ENCODE measurements around the gene SHMT2. TPM values are rescaled to one million over a fixed set of nuclear protein-coding genes. Genes with fewer than 3 reads are reported as not detected.

The SHMT2 gene
- total and polyA plus RNA-seq, 2 of the 4 experiments (the other 2 are of a cell fraction) = 266 to 364 TPM

- H3K27ac ChIP-seq (ENCODE audit: insufficient read depth, low read length) = no peak overlapping the region
Observed at GRCh38 chr12:57262126-57262822, 32.8 kb downstream of the SHMT2 start.

More at GRCh38 chr12:57262126-57262822, 32.8 kb downstream of the SHMT2 start:
- H3K4me3 ChIP-seq (ENCODE audit: insufficient read depth, low read depth, low read length) = no peak overlapping the region
- no peaks in the 10 kb centered on the region; the same call in 1 of the 2 replicates for H3K4me1 ChIP-seq (ENCODE audit: control insufficient read depth, insufficient read depth, low read length)
- no peak overlapping the region for H2BK5ac ChIP-seq (ENCODE audit: low read depth, low read length, poor library complexity, severe bottlenecking)
- no peak for ATAC-seq (ENCODE audit: low read depth)
- no peak overlapping the region for H4K5ac ChIP-seq (ENCODE audit: low read depth, low read length)
- H2AFZ ChIP-seq (replicated peaks; ENCODE audit: low read length, poor library complexity) = no peak overlapping the region
- intact Hi-C loops (cut with micrococcal nuclease) = no loop called here
- H3K9ac ChIP-seq (ENCODE audit: low read depth, low read length) = no peak overlapping the region
- peaks cover 0 to 11% of the 10 kb centered on the region in 2 experiments; a peak in 1 of 4 replicates for H3K79me1 ChIP-seq (ENCODE audit: low read depth in 1 of 2, low read length in 2 of 2)
- H3K36me3 ChIP-seq (ENCODE audit: control insufficient read depth, insufficient read depth, low read length) = peaks cover 31% of the 10 kb centered on the region
- H3K14ac ChIP-seq (replicated peaks; ENCODE audit: low read depth, low read length) = no peak overlapping the region
- H3K4me2 ChIP-seq (ENCODE audit: low read depth, low read length) = no peak overlapping the region
- no peak overlapping the region for H2AK9ac ChIP-seq (replicated peaks; ENCODE audit: low read depth, low read length, poor library complexity)
- TF ChIP-seq NFE2L2 (IDR thresholded peaks at IDR 0.05; ENCODE audit: low read depth, low read length) (peak; percentile 9; the same call in 1 of the 2 replicates), MAZ (IDR thresholded peaks at IDR 0.05; ENCODE audit: borderline replicate concordance, low read depth, low read length) (no peak)
- H2AK5ac ChIP-seq (ENCODE audit: low read depth, low read length) = no peak overlapping the region
- no peak overlapping the region for H3K23ac ChIP-seq (ENCODE audit: low read depth, low read length)
- H3K9me1 ChIP-seq (ENCODE audit: insufficient read depth, low read length) = peaks cover 6% of the 10 kb centered on the region; the same call in 1 of the 2 replicates
- no peak overlapping the region for H3K4ac ChIP-seq (ENCODE audit: low read depth, low read length)
- no peak overlapping the region for H4K91ac ChIP-seq (ENCODE audit: insufficient read depth, low read depth, low read length)
- ChIA-PET POLR2A (ENCODE audit: unreplicated experiment) (no interaction called here), CTCF (interaction anchor here (0.6 to 1.4 kb wide), 2 partner anchors 190 to 196 kb away, joined by 3 to 9 read pairs; no protein-coding TSS in a partner anchor)
- H4K8ac ChIP-seq (ENCODE audit: low read depth in 2 of 2, low read length in 2 of 2) = no peak overlapping the region
- in situ Hi-C loops (cut with MboI; ENCODE audit: low sequenced_read_pairs) = no loop called here
- WGBS, 2 experiments (ENCODE audit: extremely low coverage in 2 of 2, insufficient read length in 1 of 2) = no CpG with 5 or more reads among the region's 3 CpGs
- no peaks in the 10 kb centered on the region for H3K9me3 ChIP-seq (ENCODE audit: control insufficient read depth, insufficient read depth, low read length)
- no peak overlapping the region for H2BK120ac ChIP-seq (ENCODE audit: low read depth, low read length)
- no TSS peak for BruUV-seq (replicated peaks)
- DNase-seq = no peak
- H3K27me3 ChIP-seq (ENCODE audit: control insufficient read depth, insufficient read depth, low read length) = no peaks in the 10 kb centered on the region
- H3K18ac ChIP-seq (ENCODE audit: low read depth, low read length) = no peak overlapping the region
- no peak overlapping the region for H3K56ac ChIP-seq (ENCODE audit: extremely low read depth, insufficient read depth, low read length)
- dilution Hi-C loops (cut with HindIII; ENCODE audit: low sequenced_read_pairs, unreplicated experiment) = no loop called here
- no peaks in the 10 kb centered on the region; the same call in 1 of the 2 replicates for H4K20me1 ChIP-seq (ENCODE audit: insufficient read depth, low read length)
- H2BK15ac ChIP-seq (ENCODE audit: low read depth, low read length) = no peak overlapping the region
- H2BK20ac ChIP-seq (ENCODE audit: low read depth, low read length) = no peak overlapping the region

Data from IMR-90 (cell line).